H1 (cell line): ENCODE results near the gene ERICH3. TPM values are rescaled to one million over a fixed set of nuclear protein-coding genes. Genes with fewer than 3 reads are reported as not detected.

Source experiments
- JUND ChIP-seq: IDR thresholded peaks from 2 replicates; pipeline ENCODE4 v1.6.1; 2011; ENCODE audit warnings: mild to moderate bottlenecking, improper control_type of control experiment, low read length
- MAX ChIP-seq: IDR thresholded peaks from 2 replicates; pipeline ENCODE4 v1.6.1; 2012; ENCODE audit warnings: inconsistent platforms
- TAF1 ChIP-seq: IDR thresholded peaks from 2 replicates; pipeline ENCODE4 v1.6.1; 2011; ENCODE audit warnings: mild to moderate bottlenecking, low read depth, low read length
- polyA plus RNA-seq, 7 experiments: library from polyadenylated mRNA; depleted of rRNA in 3 of 7; stranded (reverse) in 5 of 7; unstranded in 2 of 7; fragments of >200 nt in 5 of 7; fragments of 200-250 nt in 2 of 7; gene quantifications; 1 replicate in 5 of 7; 2 replicates in 1 of 7; 4 replicates in 1 of 7; pipeline versions ENCODE4 v1.2.1 to v1.2.3, GENCODE V29; 2011 to 2013; ENCODE audit warnings: missing spikeins in 2 of 7, mixed read lengths in 2 of 7
- total RNA-seq: library from RNA; stranded (reverse); fragmentation: NEBNext Ultra II Directional; extraction: Animal tissue kit (Norgen Biotek cat#: 25700); gene quantifications from 2 replicates; pipeline ENCODE4 v1.2.1, GENCODE V29; 2021

ERICH3 gene
- total and polyA plus RNA-seq, 2 of the 8 experiments (the other 6 are each of a cell fraction or from before 2014, with no cell fraction given): 0.02 TPM; not detected in 1

GRCh38 chr1:74652711-74653139 is 20.9 kb downstream of the ERICH3 start (continued):
- no peak for TF ChIP-seq MAX
- TF ChIP-seq JUND: no peak
- TF ChIP-seq TAF1: no peak
